T-helper 2 cell (primary cell): Measurements from ENCODE around the gene NOD1.
"Not testable (repeated sequence)": the region's sequence is repeated elsewhere in the genome, so short reads cannot be mapped to it uniquely, and the experiment has no call there.

ENCODE experiments used
- DNase-seq, 5 experiments: peaks; one replicate each; pipeline versions ENCODE4 v3.0.0 to v3.0.0-alpha.2; 2012 to 2022

Gene NOD1

DNA sequence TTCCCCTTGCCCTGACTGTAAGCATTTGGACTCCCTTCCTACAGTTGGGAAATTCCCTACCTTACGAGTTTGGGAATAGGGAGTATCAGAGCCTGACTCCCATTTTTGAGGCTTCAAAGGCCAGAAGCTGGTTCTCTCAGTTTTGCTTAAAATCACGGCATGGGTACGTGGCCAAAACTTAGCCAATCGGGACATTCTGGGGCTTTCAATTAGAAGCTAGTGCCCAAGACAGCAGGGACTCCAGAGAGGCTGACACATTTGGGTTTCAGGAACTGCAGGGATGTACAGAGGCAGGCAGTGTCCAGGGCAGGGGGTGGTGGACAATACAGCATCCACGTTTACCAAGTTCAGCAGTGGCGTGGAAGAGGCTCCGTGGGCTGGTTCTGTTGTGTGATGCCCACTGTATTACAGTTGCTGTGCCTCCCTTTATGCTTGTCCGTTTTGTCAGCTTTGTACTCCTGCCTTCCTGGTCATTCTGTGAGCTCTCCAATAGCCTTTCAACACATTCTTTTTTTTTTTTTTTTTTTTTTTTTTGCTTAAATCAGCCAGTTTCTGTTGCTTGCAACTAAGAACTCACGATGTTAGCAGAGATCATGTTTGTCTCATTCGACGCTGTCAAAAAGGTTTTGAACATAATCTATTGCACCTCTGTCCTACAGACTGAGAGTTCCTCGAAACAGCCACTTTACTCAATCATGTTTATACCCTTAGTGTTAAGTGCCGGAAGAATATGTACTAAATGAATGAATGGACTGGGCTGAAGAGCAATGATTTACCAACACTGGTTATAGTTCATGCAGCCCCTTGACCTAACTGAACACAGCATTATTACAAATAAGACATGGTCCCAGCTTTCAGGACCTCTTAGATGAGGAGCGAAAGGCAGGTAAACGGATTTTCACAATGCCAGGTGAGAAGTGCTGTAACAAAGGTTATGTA is 25.0 kb upstream of the NOD1 start:
- no peak for DNase-seq

DNA sequence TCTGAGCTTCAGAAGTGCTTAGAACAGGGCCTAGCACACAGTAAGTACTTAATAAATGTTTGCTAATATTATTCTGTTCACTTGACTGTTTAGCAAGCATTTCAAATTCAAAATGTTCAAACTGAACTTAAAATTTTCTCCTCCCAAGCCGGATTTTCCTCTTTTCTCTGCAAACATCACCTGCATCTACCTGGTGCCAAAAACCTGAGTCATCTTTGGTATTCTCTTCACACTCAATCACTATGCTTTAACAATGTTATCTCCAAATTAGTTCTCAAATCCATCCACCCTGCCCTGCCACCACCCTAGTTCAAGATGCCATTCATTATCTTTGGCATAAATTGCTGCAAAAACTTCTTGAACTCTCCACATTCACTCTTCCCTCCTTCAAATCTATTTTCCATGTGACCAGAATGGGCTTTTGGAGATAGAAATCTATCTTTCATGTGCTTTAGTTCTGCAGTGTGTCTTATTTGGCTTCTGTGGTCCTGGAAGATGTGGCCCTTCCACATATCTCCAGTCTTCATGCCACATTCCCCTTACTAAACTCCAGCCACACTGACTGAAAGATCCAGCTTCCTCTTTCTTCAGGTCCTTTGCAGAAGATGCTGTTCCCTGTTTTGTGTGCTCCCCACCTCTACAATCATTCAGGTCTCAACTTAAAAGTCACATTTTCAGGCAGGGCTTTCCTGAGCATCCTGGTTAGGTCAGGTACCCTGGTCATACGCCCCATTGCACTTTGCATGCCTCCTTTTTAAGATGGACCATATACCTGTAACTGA is 24.1 kb upstream of the NOD1 start:
- DNase-seq, result no peak

DNA sequence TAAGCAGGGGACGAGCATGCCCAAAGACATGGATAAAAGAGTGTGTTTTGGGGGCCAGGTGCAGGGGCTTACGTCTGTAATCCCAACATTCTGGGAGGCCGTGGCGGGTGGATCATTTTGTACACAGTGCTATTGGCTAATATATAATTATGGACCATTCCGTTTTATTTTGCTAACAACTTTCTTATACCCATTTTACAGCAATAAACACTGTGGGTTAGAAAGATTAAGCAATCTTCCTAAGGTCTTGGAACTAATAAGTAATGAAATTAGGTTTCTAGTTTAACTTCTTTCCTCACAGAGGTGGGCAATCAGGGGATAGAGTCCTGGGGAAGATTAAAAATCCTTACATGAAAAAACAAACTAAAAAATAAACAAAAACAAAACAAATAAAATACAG is 22.7 kb upstream of the NOD1 start:
- no peak for DNase-seq

DNA sequence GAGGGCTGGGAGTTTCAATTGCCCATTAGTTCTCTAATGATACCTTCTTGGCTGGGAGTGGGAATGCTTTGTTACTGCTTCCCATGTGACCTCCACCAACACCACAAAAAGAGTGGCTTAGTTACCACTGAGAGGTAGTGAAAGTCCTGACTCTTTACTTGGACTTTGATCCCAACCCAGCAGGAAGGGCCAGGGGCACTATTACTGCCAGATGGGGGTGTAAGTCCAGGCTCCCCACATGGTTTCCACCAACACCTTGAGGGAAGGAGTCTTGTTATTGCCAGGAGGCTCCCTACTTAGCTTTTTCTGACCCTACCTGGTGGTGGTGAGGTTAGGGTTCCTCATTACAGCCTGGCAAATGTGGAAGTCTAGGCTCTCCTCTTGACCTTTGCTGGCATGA is 14.6 kb upstream of the NOD1 start:
- DNase-seq, result no peak

DNA sequence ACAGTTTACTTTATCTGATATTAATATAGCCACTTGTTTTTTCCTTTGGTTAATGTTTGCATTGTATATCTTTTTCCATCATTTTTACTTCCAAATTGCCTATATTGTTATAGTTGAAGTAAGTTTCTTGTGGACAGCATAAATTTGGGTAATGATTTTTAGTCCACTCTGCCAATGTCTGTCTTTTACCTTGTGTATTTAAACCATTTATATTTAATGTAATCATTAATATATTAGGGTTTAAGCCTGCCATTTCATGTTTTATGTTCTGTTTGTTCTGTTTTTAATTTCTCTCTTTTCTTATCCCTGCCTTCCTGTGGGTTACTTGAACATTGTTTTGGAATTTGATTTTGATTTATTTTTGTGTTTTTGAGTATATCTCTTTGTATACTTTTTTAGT is 12.8 kb upstream of the NOD1 start:
- no peak for DNase-seq

DNA sequence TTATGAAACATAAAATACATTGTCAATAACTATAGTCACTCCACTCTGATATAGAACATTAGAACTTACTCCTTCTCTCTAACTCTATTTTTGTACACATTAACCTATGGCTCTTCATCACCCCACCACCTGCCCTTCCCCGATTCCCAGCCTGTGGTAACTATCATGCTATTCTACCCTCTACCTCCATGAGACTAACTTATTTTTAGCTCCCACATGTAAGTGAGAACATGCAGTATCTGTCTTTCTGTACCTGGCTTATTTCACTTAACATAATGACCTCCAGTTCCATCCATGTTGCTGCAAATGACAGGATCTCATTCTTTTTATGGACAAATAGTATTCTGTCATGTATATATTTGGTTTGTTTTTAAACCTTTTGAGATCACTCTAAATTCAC is 8.8 kb upstream of the NOD1 start:
- no peak for DNase-seq

- DNase-seq, result no peak
Observed at GRCh38 chr7:30485667-30486066, 7.1 kb upstream of the NOD1 start.

GRCh38 chr7:30481416-30481815 is 2.8 kb upstream of the NOD1 start:
- not testable (repeated sequence) for DNase-seq

- peak in 2 of 5 experiments; percentile 29 to 81 for DNase-seq
Observed at GRCh38 chr7:30479202-30480120, 877 bp upstream of the NOD1 start.

- DNase-seq, result no peak
Observed at GRCh38 chr7:30476459-30477145, 2.0 kb downstream of the NOD1 start.

GRCh38 chr7:30475580-30475979 is 3.0 kb downstream of the NOD1 start:
- DNase-seq, result peak in 1 of 5 experiments; percentile 32

- DNase-seq, result no peak
Observed at GRCh38 chr7:30474893-30475292, 3.7 kb downstream of the NOD1 start.

- DNase-seq, result no peak
Observed at GRCh38 chr7:30474485-30474884, 4.1 kb downstream of the NOD1 start.

GRCh38 chr7:30473903-30474302 is 4.7 kb downstream of the NOD1 start:
- DNase-seq, result no peak

DNA sequence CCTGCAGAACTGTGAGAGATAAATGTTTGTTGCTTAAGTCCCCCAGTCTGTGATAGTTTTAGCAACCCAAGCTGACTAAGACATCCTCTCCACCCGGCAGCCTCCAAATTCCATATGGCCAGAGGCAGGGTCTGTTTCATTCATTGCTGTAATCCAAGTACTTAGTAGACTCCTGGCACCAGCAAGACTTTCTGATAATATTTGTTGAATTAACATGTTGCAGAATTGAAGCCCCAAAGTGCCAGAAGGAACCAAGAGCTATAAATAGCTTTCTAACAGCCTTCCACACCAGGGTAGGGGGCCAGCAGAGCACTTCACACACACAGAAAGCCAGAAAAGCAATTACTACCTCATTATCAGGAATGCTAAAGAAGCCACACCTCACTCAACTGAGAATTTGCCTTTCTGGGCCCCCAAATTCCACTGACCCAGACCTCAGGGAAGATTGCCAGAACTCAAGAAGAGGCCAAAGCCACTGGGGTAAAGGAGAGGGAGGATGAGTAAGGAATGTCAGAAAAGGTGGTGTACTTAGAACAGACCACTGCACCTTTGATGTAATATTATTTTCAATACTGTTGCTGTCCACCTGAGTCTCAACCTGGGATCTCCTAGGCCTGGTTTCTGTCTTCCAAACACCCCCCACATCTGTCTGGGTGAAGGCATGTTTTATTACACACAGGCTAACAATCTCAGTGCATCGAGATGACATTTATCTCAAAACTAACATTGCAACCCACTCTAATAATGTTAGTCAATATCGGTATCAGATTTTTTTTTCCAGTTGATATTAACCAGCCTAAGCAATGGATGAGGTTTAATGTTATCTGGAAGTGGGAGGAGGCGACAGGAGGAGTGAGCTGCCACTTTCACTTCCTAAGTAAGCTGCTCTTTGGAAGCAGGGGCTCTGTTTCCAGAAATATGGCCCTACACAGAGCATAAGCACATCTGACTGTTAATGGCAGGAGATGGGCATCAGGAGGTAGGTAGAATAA is 5.5 kb downstream of the NOD1 start:
- DNase-seq, result no peak

- DNase-seq, result peak in 1 of 5 experiments; percentile 29
Observed at GRCh38 chr7:30472081-30472783, 6.4 kb downstream of the NOD1 start.

- no peak for DNase-seq
Observed at GRCh38 chr7:30471205-30471604, 7.4 kb downstream of the NOD1 start.

DNA sequence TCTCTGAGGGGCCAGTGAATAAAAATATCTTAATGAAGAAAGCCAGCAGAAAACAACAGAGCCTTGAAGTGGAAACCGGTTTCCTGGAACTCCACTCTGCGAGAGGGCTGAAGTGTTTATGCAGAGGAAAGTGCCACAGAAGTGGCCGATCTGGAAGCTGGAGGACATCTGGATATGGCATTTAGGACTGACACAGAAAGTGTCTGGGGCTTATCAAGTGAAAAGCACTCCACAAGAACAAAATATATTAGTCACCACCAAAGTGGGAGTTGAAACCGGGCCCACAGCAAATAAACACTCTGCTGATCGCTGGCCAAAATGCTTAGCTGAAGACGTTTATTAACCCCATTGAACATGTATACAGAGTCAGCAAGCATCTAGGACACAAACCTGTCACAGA is 7.8 kb downstream of the NOD1 start:
- no peak for DNase-seq

DNA sequence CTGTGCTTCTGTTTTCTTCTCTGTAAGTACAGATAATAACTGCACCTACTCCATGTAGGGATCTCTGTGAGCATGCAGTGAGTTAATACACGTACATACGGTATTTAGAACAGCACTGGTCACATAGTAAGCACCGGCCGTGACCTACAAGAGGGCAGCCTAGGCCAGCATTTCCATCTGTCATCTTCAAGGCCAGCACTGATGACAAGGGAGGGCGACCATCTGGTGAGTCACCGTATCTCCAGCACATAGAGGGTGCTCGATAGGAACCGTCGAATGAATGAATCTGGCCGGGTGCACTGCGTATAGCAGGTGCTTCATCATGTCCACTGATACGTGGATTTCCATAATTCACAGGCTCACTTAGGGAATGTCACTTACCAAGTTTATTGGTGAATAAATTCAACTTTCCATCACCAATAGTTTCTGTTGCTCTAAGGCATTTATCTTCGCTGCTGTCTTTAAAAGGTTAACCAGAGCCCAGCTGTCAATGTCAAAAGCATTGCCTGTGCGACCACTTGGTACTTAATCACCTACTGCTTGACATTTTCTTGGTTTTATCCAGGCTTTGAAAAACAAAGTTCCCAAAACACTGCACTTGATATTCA is 8.3 kb downstream of the NOD1 start:
- no peak for DNase-seq

DNA sequence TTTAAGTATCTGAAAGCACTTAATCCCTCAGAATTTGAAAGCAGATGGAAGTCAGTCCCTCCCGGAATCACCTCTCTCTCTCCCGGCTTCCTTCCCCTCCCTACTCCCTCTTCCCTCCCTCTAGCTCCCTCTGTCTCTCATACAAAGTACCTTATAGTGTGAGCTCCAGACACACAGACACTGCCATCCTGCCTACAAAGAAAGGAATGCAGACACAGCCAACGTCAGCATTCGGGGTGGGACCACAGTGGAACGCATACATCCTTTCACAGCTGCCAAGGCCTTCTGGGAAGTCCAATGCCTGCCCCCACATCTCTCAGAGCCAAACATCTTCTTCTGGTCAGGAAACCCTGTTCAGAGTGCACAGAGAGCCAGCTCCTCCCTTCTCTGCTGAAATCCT is 9.3 kb downstream of the NOD1 start:
- DNase-seq, result no peak
